ES-I3 (cell line): ENCODE data around the gene ZC3H12D.

Experiments
- H3K36me3 ChIP-seq: 2 replicates; pipeline ENCODE4 v1.6.1; 2013; ENCODE audit warnings: mild to moderate bottlenecking, low read length, control low read depth, moderate library complexity; ENCODE audit not compliant: insufficient read depth
- H3K4me1 ChIP-seq: 2 replicates; pipeline ENCODE4 v1.6.1; 2013; ENCODE audit warnings: mild to moderate bottlenecking, control low read depth, low read length; ENCODE audit not compliant: insufficient read depth
- H3K9ac ChIP-seq: 2 replicates; pipeline ENCODE4 v1.6.1; 2013; ENCODE audit warnings: low read depth, mild to moderate bottlenecking, low read length, moderate library complexity
- H3K9me3 ChIP-seq: 2 replicates; pipeline ENCODE4 v1.6.1; 2013; ENCODE audit warnings: mild to moderate bottlenecking, low read length, moderate library complexity; ENCODE audit not compliant: control insufficient read depth, insufficient read depth

Gene ZC3H12D

DNA sequence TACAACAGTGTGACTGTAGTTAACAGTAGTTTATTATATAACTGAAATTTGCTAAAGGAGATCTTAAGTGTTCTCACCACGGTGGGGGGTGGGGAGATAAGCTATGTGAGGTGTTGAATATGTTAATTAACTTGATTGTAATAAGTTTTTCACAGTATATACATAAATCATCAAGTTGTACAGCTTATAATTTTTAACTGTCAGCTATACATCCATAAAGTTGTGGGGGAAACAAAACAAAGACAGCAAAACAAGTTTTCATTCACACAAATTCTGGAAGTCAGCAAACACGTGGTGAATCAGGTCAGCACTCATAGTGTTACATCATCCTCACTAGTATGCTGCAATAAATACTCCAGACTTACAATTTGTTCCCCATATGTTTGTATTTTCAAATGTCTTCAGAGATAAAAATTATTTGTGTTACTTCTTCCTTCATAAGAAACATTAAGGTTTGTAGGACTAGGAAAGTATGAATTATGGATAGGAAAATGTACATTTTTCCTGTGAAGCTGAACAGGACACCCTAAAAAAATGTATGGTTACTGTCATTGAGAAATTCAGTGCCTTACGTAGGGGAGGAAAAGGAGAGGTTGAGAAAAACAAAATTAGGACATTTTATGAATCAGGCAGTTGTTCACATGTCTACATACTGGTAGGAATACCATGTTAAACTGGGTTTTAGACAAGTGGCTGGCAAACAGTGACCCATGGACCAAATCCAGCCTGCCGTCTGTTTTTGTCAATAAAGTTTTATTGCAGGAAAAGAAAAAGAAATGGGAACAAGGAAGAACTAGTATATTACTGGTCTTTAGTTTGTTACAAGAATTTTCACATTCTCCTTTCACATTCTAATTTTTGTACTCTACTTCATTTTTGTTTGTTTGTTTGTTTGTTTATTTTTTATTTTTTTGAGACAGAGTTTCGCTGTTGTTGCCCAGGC, 78.7 kb downstream of the ZC3H12D start:
- H3K9me3 ChIP-seq: no peaks in the 10 kb centered on the region
- H3K9ac ChIP-seq: no peak overlapping the region
- H3K4me1 ChIP-seq: no peaks in the 10 kb centered on the region; the same call in 1 of the 2 replicates
- H3K36me3 ChIP-seq: peaks cover 8% of the 10 kb centered on the region; the same call in 1 of the 2 replicates

- Histone ChIP-seq H3K9ac (no peak overlapping the region), H3K36me3 (peaks cover 12% of the 10 kb centered on the region; the same call in 1 of the 2 replicates)
These were observed 81.3 kb downstream of the ZC3H12D start for GRCh38 chr6:149403534-149403933.

GRCh38 chr6:149400050-149400449, 84.8 kb downstream of the ZC3H12D start, which contains the start of gene SUMO4:
Gene SUMO4, plus strand, starts transcription at chr6:149400262. Its CDS starts 130 bp downstream, at chr6:149400392.
- no peak within 1 kb of the TSS for H3K9ac ChIP-seq
- H3K4me1 ChIP-seq: no peaks in the 10 kb centered on the region
- peaks cover 12% of the 10 kb centered on the region; the same call in 1 of the 2 replicates for H3K36me3 ChIP-seq
- no peaks in the 10 kb centered on the region for H3K9me3 ChIP-seq

More at GRCh38 chr6:149403534-149403933, 81.3 kb downstream of the ZC3H12D start:
- Histone ChIP-seq H3K9me3 (no peaks in the 10 kb centered on the region), H3K4me1 (no peaks in the 10 kb centered on the region; the same call in 1 of the 2 replicates)

DNA sequence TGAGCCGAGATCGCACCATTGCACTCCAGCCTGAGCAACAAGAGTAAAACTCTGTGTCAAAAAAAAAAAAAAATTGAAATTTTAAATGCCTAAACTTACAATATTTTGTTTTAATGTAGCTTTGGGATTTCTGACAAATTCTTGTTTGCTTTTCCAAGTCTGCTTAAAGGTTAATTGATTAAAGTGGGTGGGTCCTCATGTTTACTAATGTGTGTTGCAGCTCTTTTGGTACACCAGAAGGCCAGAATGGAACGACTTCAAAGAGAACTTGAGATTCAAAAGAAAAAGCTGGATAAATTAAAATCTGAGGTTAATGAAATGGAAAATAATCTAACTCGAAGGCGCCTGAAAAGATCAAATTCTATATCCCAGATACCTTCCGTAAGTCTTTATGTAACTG, 87.4 kb downstream of the ZC3H12D start:
- peaks cover 9% of the 10 kb centered on the region; the same call in 1 of the 2 replicates for H3K36me3 ChIP-seq
- no peaks in the 10 kb centered on the region for H3K4me1 ChIP-seq
- H3K9me3 ChIP-seq: no peaks in the 10 kb centered on the region
- no peak overlapping the region for H3K9ac ChIP-seq
